IMR-90 (cell line): ENCODE data around the gene EPO. TPM values are rescaled to one million over a fixed set of nuclear protein-coding genes. Genes with fewer than 3 reads are reported as not detected.

Source experiments
- ATAC-seq: fragments of 200-7000 bp; cut with Tn5 transposase; 2 replicates; pipeline ENCODE4 v1.9.1; 2020; ENCODE audit warnings: low read depth, mild to moderate bottlenecking, moderate library complexity
- BruUV-seq: library from RNA; stranded (reverse); fragments of 400-500 nt; replicated peaks from 2 replicates; lab custom pipeline; 2021; lab: Mats Ljungman, UMichigan
- CTCF ChIA-PET: fragments of 300-600 bp; formaldehyde crosslinking; extraction: SDS; loops from one replicate; lab custom pipeline; 2021; ENCODE audit warnings: antibody characterized with exemption; lab: Yijun Ruan, JAX
- POLR2A ChIA-PET: fragments of 300-600 bp; sonication (Branson Sonifier 250); formaldehyde crosslinking; loops from one replicate; lab custom pipeline; 2022; ENCODE audit warnings: antibody characterized with exemption; ENCODE audit not compliant: unreplicated experiment; lab: Charles Lee
- DNase-seq: peaks from one replicate; pipeline ENCODE4 v3.0.0; 2013
- H2AFZ ChIP-seq: replicated peaks from 2 replicates; pipeline ENCODE3; 2013; ENCODE audit warnings: low read length, mild to moderate bottlenecking; ENCODE audit not compliant: poor library complexity
- H2AK5ac ChIP-seq: 2 replicates; pipeline ENCODE4 v1.6.1; 2013; ENCODE audit warnings: low read depth, low read length, inconsistent platforms
- H2AK9ac ChIP-seq: replicated peaks from 2 replicates; pipeline ENCODE3; 2013; ENCODE audit warnings: mild to moderate bottlenecking, low read depth, low read length, moderate library complexity; ENCODE audit not compliant: poor library complexity
- H2BK120ac ChIP-seq: 2 replicates; pipeline ENCODE4 v1.6.1; 2013; ENCODE audit warnings: low read depth, low read length, inconsistent platforms
- H2BK15ac ChIP-seq: 3 replicates; pipeline ENCODE4 v1.6.1; 2013; ENCODE audit warnings: low read depth, low read length, inconsistent platforms
- H2BK20ac ChIP-seq: 2 replicates; pipeline ENCODE4 v1.6.1; 2013; ENCODE audit warnings: low read depth, mild to moderate bottlenecking, inconsistent platforms, low read length, moderate library complexity
- H2BK5ac ChIP-seq: 2 replicates; pipeline ENCODE4 v1.6.1; 2013; ENCODE audit warnings: mild to moderate bottlenecking, low read depth, low read length, inconsistent platforms; ENCODE audit not compliant: poor library complexity, severe bottlenecking
- H3K14ac ChIP-seq: replicated peaks from 2 replicates; pipeline ENCODE4 v1.6.1; 2013; ENCODE audit warnings: low read depth, low read length, inconsistent platforms
- H3K18ac ChIP-seq: 2 replicates; pipeline ENCODE4 v1.6.1; 2013; ENCODE audit warnings: low read depth, low read length, control low read depth
- H3K23ac ChIP-seq: 2 replicates; pipeline ENCODE4 v1.6.1; 2013; ENCODE audit warnings: low read depth, low read length, inconsistent platforms
- H3K27ac ChIP-seq: 2 replicates; pipeline ENCODE4 v1.5.1; 2013; ENCODE audit warnings: mild to moderate bottlenecking, control low read depth, low read length; ENCODE audit not compliant: insufficient read depth
- H3K27me3 ChIP-seq: 2 replicates; pipeline ENCODE4 v1.6.1; 2013; ENCODE audit warnings: low read length; ENCODE audit not compliant: control insufficient read depth, insufficient read depth
- H3K36me3 ChIP-seq: 2 replicates; pipeline ENCODE4 v1.6.1; 2013; ENCODE audit warnings: low read length, mixed read lengths; ENCODE audit not compliant: control insufficient read depth, insufficient read depth
- H3K4ac ChIP-seq: 2 replicates; pipeline ENCODE4 v1.6.1; 2013; ENCODE audit warnings: low read depth, low read length, inconsistent platforms
- H3K4me1 ChIP-seq: 2 replicates; pipeline ENCODE4 v1.6.1; 2013; ENCODE audit warnings: low read length, mixed read lengths; ENCODE audit not compliant: control insufficient read depth, insufficient read depth
- H3K4me2 ChIP-seq: 2 replicates; pipeline ENCODE4 v1.6.1; 2013; ENCODE audit warnings: low read depth, mild to moderate bottlenecking, control low read depth, low read length, moderate library complexity
- H3K4me3 ChIP-seq: 2 replicates; pipeline ENCODE4 v1.5.1; 2013; ENCODE audit warnings: low read depth, mild to moderate bottlenecking, control low read depth, low read length, moderate library complexity; ENCODE audit not compliant: insufficient read depth
- H3K56ac ChIP-seq: 2 replicates; pipeline ENCODE4 v1.6.1; 2013; ENCODE audit warnings: low read length, inconsistent platforms; ENCODE audit not compliant: insufficient read depth; ENCODE audit errors: extremely low read depth
- H3K79me1 ChIP-seq, 2 experiments: 2 replicates each; pipeline ENCODE4 v1.6.1; 2013; ENCODE audit warnings: low read length in 2 of 2, inconsistent platforms in 1 of 2, low read depth in 1 of 2
- H3K9ac ChIP-seq: 2 replicates; pipeline ENCODE4 v1.6.1; 2013; ENCODE audit warnings: low read depth, low read length, control low read depth
- H3K9me1 ChIP-seq: 2 replicates; pipeline ENCODE4 v1.6.1; 2013; ENCODE audit warnings: low read length, inconsistent platforms; ENCODE audit not compliant: insufficient read depth
- H3K9me3 ChIP-seq: 2 replicates; pipeline ENCODE4 v1.6.1; 2013; ENCODE audit warnings: low read length; ENCODE audit not compliant: control insufficient read depth, insufficient read depth
- H4K20me1 ChIP-seq: 2 replicates; pipeline ENCODE4 v1.6.1; 2013; ENCODE audit warnings: low read length, inconsistent platforms; ENCODE audit not compliant: insufficient read depth
- H4K5ac ChIP-seq: 2 replicates; pipeline ENCODE4 v1.6.1; 2013; ENCODE audit warnings: mild to moderate bottlenecking, low read depth, low read length, control low read depth
- H4K8ac ChIP-seq, 2 experiments: 2 replicates each; pipeline ENCODE4 v1.6.1; 2013; ENCODE audit warnings: low read depth in 2 of 2, low read length in 2 of 2, control low read depth in 1 of 2, inconsistent platforms in 1 of 2
- H4K91ac ChIP-seq: 2 replicates; pipeline ENCODE4 v1.6.1; 2013; ENCODE audit warnings: low read depth, low read length, inconsistent platforms; ENCODE audit not compliant: insufficient read depth
- BHLHE40 ChIP-seq: fragments of 150-350 bp; IDR thresholded peaks from 2 replicates; pipeline ENCODE4 v1.6.1; 2016; ENCODE audit warnings: mild to moderate bottlenecking, low read depth, low read length
- CEBPB ChIP-seq: IDR thresholded peaks from 2 replicates; pipeline ENCODE4 v1.6.1; 2012; ENCODE audit warnings: low read depth, low read length, improper control_type of control experiment
- CHD1 ChIP-seq: IDR thresholded peaks from 2 replicates; pipeline ENCODE4 v1.6.1; 2012; ENCODE audit warnings: low read depth, low read length, improper control_type of control experiment
- FOS ChIP-seq: fragments of 150-350 bp; IDR thresholded peaks from 2 replicates; pipeline ENCODE4 v1.6.1; 2016; ENCODE audit warnings: low read depth, low read length
- MAFK ChIP-seq: IDR thresholded peaks from 2 replicates; pipeline ENCODE4 v1.6.1; 2012; ENCODE audit warnings: low read depth, low read length, improper control_type of control experiment
- MAZ ChIP-seq: IDR thresholded peaks from 2 replicates; pipeline ENCODE4 v1.6.1; 2012; ENCODE audit warnings: low read depth, mild to moderate bottlenecking, low read length, improper control_type of control experiment, moderate library complexity, borderline replicate concordance
- MXI1 ChIP-seq: IDR thresholded peaks from 2 replicates; pipeline ENCODE4 v1.6.1; 2012; ENCODE audit warnings: low read depth, mild to moderate bottlenecking, low read length, moderate library complexity, borderline replicate concordance
- NFE2L2 ChIP-seq: fragments of 150-350 bp; IDR thresholded peaks from 2 replicates; pipeline ENCODE4 v1.6.1; 2016; ENCODE audit warnings: low read depth, mild to moderate bottlenecking, low read length
- POLR2A ChIP-seq: IDR thresholded peaks from 2 replicates; pipeline ENCODE4 v1.6.1; 2012; ENCODE audit warnings: mild to moderate bottlenecking, low read depth, low read length
- RAD21 ChIP-seq: IDR thresholded peaks from 2 replicates; pipeline ENCODE4 v1.6.1; 2012; ENCODE audit warnings: low read length, improper control_type of control experiment
- RCOR1 ChIP-seq: IDR thresholded peaks from 2 replicates; pipeline ENCODE4 v1.6.1; 2012; ENCODE audit warnings: mild to moderate bottlenecking, low read length, improper control_type of control experiment; ENCODE audit not compliant: insufficient replicate concordance
- RFX5 ChIP-seq: IDR thresholded peaks from 2 replicates; pipeline ENCODE4 v1.8.0; 2012; ENCODE audit warnings: low read depth, mild to moderate bottlenecking, low read length, moderate library complexity
- SMC3 ChIP-seq: fragments of 150-350 bp; IDR thresholded peaks from 2 replicates; pipeline ENCODE4 v1.6.1; 2016; ENCODE audit warnings: low read depth, mild to moderate bottlenecking, antibody characterized with exemption, low read length, moderate library complexity
- WGBS, 2 experiments: methylation state at CpG; one replicate each; pipeline versions ENCODE4 v1.1.5 to v1.1.7; 2013; ENCODE audit warnings: missing lambda C conversion rate in 2 of 2; ENCODE audit not compliant: insufficient read length in 1 of 2; ENCODE audit errors: extremely low coverage in 2 of 2; 5-methylcytosine and 5-hydroxymethylcytosine counted together
- dilution Hi-C: fragments of 300-500 bp; cut with HindIII; formaldehyde crosslinking; loops from one replicate; pipeline ENCODE4 v1.14.3; 2018; ENCODE audit warnings: low sequenced_read_pairs; ENCODE audit not compliant: unreplicated experiment
- in situ Hi-C: fragments of 300-500 bp; cut with MboI; formaldehyde crosslinking; loops from 3 replicates; pipeline ENCODE4 v1.14.3; 2019; ENCODE audit warnings: low sequenced_read_pairs, inconsistent platforms, mixed read lengths
- intact Hi-C: fragments of 100-400 bp; cut with micrococcal nuclease; formaldehyde crosslinking; loops from 2 replicates; pipeline ENCODE4 v1.10.0; 2022
- polyA plus RNA-seq, 3 experiments: library from polyadenylated mRNA; depleted of rRNA; stranded (reverse); fragments of >200 nt; gene quantifications; 2 replicates each; pipeline ENCODE4 v1.2.3, GENCODE V29; 2012; ENCODE audit warnings: low replicate concordance in 1 of 3
- total RNA-seq: library from RNA; depleted of rRNA; stranded (reverse); fragments of >200 nt; gene quantifications from 2 replicates; pipeline ENCODE4 v1.2.3, GENCODE V29; 2012
- TF ChIP-seq, protein P1 (sequence below): conservative IDR thresholded peaks from 2 replicates; pipeline ENCODE4 v1.5.1; 2012; ENCODE audit warnings: mild to moderate bottlenecking, low read depth, low read length, improper control_type of control experiment
- TF ChIP-seq, protein P2 (sequence below): fragments of 150-350 bp; IDR thresholded peaks from 2 replicates; pipeline ENCODE4 v1.6.1; 2017; ENCODE audit warnings: mild to moderate bottlenecking, antibody characterized with exemption, low read length, low read depth
- TF ChIP-seq, protein P3 (sequence below): fragments of 150-350 bp; IDR thresholded peaks from 2 replicates; pipeline ENCODE4 v1.6.1; 2016; ENCODE audit warnings: low read depth, mild to moderate bottlenecking, low read length, moderate library complexity, borderline replicate concordance

EPO gene
- total and polyA plus RNA-seq, 2 of the 4 experiments (the other 2 are of a cell fraction): not detected

GRCh38 chr7:100699018-100699417 lies 21.2 kb upstream of the EPO start:
- WGBS, 2 experiments: 70% methylated on average over 4 of the region's 6 CpGs; no CpG with 5 or more reads in 1 of the 2 experiments
- H4K5ac ChIP-seq: no peak overlapping the region
- DNase-seq (no peak), ATAC-seq (no peak)
- no peak overlapping the region for H4K91ac ChIP-seq
- no peaks in the 10 kb centered on the region for H3K79me1 ChIP-seq
- H2AK5ac ChIP-seq: no peak overlapping the region
- CTCF ChIA-PET: no interaction called here
- intact Hi-C loops (no loop called here), in situ Hi-C loops (loop anchor here (10.0 kb wide), 1 partner anchor 234 kb away; the partner anchor contains the start of gene SPACDR), dilution Hi-C loops (no loop called here)
- H3K56ac ChIP-seq: no peak overlapping the region
- POLR2A ChIA-PET: no interaction called here
- no peak overlapping the region for H2BK20ac ChIP-seq
- TF ChIP-seq RCOR1: no peak
- TF ChIP-seq NFE2L2: no peak
- no peak for TF ChIP-seq SMC3
- TF ChIP-seq, protein P1, sequence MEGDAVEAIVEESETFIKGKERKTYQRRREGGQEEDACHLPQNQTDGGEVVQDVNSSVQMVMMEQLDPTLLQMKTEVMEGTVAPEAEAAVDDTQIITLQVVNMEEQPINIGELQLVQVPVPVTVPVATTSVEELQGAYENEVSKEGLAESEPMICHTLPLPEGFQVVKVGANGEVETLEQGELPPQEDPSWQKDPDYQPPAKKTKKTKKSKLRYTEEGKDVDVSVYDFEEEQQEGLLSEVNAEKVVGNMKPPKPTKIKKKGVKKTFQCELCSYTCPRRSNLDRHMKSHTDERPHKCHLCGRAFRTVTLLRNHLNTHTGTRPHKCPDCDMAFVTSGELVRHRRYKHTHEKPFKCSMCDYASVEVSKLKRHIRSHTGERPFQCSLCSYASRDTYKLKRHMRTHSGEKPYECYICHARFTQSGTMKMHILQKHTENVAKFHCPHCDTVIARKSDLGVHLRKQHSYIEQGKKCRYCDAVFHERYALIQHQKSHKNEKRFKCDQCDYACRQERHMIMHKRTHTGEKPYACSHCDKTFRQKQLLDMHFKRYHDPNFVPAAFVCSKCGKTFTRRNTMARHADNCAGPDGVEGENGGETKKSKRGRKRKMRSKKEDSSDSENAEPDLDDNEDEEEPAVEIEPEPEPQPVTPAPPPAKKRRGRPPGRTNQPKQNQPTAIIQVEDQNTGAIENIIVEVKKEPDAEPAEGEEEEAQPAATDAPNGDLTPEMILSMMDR: no peak
- TF ChIP-seq MAZ: no peak
- TF ChIP-seq, protein P2, sequence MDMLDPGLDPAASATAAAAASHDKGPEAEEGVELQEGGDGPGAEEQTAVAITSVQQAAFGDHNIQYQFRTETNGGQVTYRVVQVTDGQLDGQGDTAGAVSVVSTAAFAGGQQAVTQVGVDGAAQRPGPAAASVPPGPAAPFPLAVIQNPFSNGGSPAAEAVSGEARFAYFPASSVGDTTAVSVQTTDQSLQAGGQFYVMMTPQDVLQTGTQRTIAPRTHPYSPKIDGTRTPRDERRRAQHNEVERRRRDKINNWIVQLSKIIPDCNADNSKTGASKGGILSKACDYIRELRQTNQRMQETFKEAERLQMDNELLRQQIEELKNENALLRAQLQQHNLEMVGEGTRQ: no peak
- TF ChIP-seq RAD21: no peak
- no peak for TF ChIP-seq BHLHE40
- no peak for TF ChIP-seq MXI1
- TF ChIP-seq FOS: no peak
- TF ChIP-seq CEBPB: no peak
- TF ChIP-seq RFX5: no peak
- no peak for TF ChIP-seq CHD1
- no peak for TF ChIP-seq POLR2A
- TF ChIP-seq MAFK: no peak
- TF ChIP-seq, protein P3, sequence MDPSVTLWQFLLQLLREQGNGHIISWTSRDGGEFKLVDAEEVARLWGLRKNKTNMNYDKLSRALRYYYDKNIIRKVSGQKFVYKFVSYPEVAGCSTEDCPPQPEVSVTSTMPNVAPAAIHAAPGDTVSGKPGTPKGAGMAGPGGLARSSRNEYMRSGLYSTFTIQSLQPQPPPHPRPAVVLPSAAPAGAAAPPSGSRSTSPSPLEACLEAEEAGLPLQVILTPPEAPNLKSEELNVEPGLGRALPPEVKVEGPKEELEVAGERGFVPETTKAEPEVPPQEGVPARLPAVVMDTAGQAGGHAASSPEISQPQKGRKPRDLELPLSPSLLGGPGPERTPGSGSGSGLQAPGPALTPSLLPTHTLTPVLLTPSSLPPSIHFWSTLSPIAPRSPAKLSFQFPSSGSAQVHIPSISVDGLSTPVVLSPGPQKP: no peak
- H4K8ac ChIP-seq: no peak overlapping the region
- H2AK9ac ChIP-seq: no peak overlapping the region
- peaks cover 5% of the 10 kb centered on the region; the same call in 1 of the 2 replicates for H3K27me3 ChIP-seq
- H3K18ac ChIP-seq: no peak overlapping the region
- H2BK15ac ChIP-seq: no peak overlapping the region
- H3K27ac ChIP-seq: no peak overlapping the region
- H3K4me2 ChIP-seq: no peak overlapping the region
- no peaks in the 10 kb centered on the region for H3K36me3 ChIP-seq
- H3K14ac ChIP-seq: no peak overlapping the region
- no peak overlapping the region for H2AFZ ChIP-seq
- no TSS peak for BruUV-seq
- no peak overlapping the region; the same call in 1 of the 2 replicates for H3K23ac ChIP-seq
- H3K9me3 ChIP-seq: no peaks in the 10 kb centered on the region
- 0 out of 2 replicates have a peak, but pooled peaks cover 1% of the 10 kb centered on the region for H3K4me1 ChIP-seq
- no peak overlapping the region for H3K4me3 ChIP-seq
- no peak overlapping the region for H3K4ac ChIP-seq
- no peaks in the 10 kb centered on the region for H4K20me1 ChIP-seq
- H2BK5ac ChIP-seq: no peak overlapping the region
- H3K9ac ChIP-seq: no peak overlapping the region
- no peak overlapping the region for H2BK120ac ChIP-seq
- H3K9me1 ChIP-seq: no peaks in the 10 kb centered on the region
